IPS-15b (cell line): ENCODE data around the gene RIOK1.

Source experiments
- H3K27me3 ChIP-seq: one replicate; pipeline ENCODE4 v1.6.1; 2013; ENCODE audit warnings: low read length; ENCODE audit not compliant: control insufficient read depth, insufficient read depth
- H3K36me3 ChIP-seq: one replicate; pipeline ENCODE4 v1.6.1; 2013; ENCODE audit warnings: low read length; ENCODE audit not compliant: control insufficient read depth, insufficient read depth
- H3K4me1 ChIP-seq: one replicate; pipeline ENCODE4 v1.6.1; 2013; ENCODE audit warnings: mild to moderate bottlenecking, low read length; ENCODE audit not compliant: control insufficient read depth, insufficient read depth
- H3K4me3 ChIP-seq: one replicate; pipeline ENCODE4 v1.5.1; 2013; ENCODE audit warnings: low read depth, low read length
- H3K9ac ChIP-seq: one replicate; pipeline ENCODE4 v1.6.1; 2013; ENCODE audit warnings: low read depth, mild to moderate bottlenecking, low read length
- H3K9me3 ChIP-seq: one replicate; pipeline ENCODE4 v1.6.1; 2013; ENCODE audit warnings: mild to moderate bottlenecking, low read length; ENCODE audit not compliant: control insufficient read depth, insufficient read depth

The RIOK1 gene

DNA sequence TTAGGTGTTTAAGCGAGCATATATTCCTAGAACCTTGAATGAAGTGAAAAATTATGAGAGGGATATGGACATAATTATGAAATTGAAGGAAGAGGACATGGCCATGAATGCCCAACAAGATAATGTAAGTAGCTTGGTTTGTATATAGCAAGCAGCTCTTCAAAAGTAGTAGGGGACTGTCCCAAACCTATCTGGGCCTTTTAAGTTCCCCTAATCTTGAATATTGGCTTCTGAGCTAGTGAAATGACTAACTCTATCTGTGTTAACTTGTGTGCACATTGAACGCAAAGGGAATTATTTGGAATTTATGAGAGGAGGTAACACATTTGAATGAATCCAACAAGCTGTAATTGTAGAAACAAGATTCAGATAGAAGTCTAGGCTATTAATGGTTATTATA lies 21.7 kb downstream of the RIOK1 start:
- Histone ChIP-seq H3K9ac (no peak overlapping the region), H3K36me3 (peaks cover 23% of the 10 kb centered on the region)

DNA sequence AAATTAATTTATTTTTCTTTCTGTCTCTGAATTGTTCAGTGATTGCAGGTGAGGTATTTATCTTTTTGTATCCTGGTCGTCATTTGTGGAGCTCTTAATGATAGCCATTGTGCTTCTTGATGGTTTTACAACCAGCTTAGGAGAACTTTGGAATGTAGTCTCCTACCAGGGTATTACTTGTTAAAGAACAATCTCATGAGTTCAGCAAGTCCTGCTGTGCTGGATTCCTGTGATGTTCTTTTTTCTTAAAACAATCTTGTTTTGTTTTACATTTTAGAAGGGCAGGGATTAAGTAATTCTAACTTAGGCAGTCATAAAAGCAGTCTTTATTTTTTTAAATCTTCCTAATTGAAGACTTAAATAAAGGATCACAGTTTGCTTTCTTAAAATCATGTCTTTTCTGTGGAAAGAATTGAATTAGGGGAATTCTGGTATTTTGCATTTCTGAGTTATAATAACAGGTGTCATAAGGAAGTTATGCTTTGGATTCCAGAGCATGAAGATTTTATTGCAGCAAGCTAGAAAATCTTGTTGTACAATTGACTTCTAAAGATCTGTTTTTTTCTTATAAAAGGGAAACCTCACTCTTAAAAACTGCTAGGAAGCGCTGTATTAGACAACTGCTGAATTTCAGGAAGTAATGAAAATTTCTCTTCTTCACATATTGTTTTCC lies 23.7 kb downstream of the RIOK1 start:
- Histone ChIP-seq H3K9ac (no peak overlapping the region), H3K27me3 (no peaks in the 10 kb centered on the region), H3K4me3 (no peak overlapping the region), H3K4me1 (peaks cover 2% of the 10 kb centered on the region), H3K9me3 (no peaks in the 10 kb centered on the region), H3K36me3 (peaks cover 21% of the 10 kb centered on the region)

More for the DNA sequence above, 21.7 kb downstream of the RIOK1 start:
- Histone ChIP-seq H3K4me1 (peaks cover 2% of the 10 kb centered on the region), H3K4me3 (no peak overlapping the region), H3K27me3 (no peaks in the 10 kb centered on the region), H3K9me3 (no peaks in the 10 kb centered on the region)

DNA sequence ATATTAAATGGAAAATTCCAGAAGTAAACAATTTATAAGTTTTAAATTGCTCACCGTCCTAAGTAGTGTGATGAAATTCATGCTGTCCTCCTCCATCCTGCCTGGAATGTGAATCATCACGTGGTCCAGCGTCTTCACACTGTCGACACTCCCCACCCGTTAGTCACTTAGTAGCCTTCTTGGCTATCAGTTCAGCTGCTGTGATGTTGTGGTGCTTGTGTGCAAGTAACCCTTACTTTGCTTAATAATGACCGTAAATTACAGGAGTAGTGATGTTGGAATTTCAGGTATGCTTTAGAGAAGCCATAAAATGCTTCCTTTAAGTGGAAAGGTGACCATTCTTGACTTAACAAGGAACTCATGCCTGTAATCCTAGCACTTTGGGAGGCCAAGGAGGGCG lies 25.2 kb downstream of the RIOK1 start:
- H3K27me3 ChIP-seq = no peaks in the 10 kb centered on the region
- H3K4me1 ChIP-seq = peaks cover 2% of the 10 kb centered on the region
- H3K4me3 ChIP-seq = no peak overlapping the region
- H3K9ac ChIP-seq = no peak overlapping the region
- no peaks in the 10 kb centered on the region for H3K9me3 ChIP-seq
- H3K36me3 ChIP-seq = peaks cover 21% of the 10 kb centered on the region

DNA sequence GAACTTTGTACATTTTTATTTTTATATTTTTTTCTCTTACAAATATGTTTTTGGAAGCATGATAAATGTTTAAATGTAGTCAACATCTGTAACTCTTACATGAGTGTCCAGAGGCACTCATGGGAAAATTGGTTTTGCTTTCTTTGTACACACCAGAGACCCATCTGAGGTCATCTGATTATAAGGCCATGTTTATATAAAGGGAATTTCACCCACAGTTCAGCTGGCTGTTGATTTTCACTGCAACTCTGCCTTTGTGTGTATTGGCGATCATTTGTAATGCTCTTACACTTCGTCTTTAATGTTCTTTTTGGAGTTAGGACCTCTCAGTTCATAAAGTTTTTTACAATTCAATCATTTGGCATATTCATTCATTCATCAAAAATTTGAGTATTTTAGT lies 28.1 kb downstream of the RIOK1 start:
- H3K4me3 ChIP-seq = no peak overlapping the region
- no peaks in the 10 kb centered on the region for H3K27me3 ChIP-seq
- H3K9ac ChIP-seq = no peak overlapping the region
- peaks cover 9% of the 10 kb centered on the region for H3K4me1 ChIP-seq
- H3K36me3 ChIP-seq = peaks cover 17% of the 10 kb centered on the region
- no peaks in the 10 kb centered on the region for H3K9me3 ChIP-seq

DNA sequence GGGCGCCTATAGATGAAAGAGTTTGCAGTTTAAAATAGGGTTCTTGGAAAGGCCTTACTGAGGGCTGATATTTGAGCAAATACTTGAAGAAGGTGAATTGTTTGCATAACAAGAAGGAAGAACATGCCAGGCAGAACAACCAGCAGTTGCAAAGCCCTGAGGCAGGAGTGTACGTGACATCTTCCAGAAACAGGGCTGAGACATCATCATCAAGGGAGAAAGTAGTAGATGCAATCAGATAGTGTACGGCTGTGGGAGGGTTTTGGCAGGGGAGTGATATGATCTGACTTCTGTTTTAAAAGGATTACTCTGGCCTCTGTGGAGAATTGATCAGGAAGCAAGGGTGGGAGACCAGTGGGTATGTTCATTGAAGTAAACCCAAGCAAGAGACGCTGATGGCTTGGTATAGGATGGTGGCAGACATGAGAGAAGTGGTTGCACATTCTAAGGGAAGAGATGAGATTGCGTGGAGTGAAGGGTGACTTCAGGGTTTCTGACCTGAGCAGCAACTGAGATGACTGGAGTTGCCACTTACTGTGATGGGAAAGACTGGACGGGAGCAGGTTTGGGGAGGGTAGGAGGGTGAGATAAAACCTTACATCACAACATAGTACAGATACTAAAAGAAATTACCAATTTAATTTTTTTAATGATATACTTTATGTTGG lies 28.8 kb downstream of the RIOK1 start:
- Histone ChIP-seq H3K4me3 (no peak overlapping the region), H3K9me3 (no peaks in the 10 kb centered on the region), H3K4me1 (peaks cover 9% of the 10 kb centered on the region), H3K27me3 (no peaks in the 10 kb centered on the region), H3K36me3 (peaks cover 17% of the 10 kb centered on the region), H3K9ac (no peak overlapping the region)

DNA sequence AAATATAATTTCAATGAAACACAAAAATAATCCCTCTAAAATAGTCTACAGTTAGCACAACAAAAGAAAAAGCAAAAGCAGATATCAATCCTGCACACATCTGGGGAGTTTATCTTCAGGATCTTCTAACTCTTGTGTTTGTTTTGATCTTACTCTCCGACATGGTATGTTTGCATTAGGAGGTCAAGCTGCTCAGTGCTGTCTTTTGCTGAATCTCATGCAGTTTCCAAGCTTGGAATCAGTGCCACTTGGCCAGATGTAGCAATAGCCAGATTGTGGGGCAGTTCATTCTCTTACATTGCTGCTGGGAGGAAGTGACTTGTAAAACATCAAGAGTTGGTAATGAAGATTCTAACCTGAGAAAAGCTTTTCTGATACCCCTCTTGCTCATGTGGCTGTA lies 29.5 kb downstream of the RIOK1 start:
- H3K27me3 ChIP-seq = no peaks in the 10 kb centered on the region
- H3K9me3 ChIP-seq = no peaks in the 10 kb centered on the region
- no peak overlapping the region for H3K4me3 ChIP-seq
- peaks cover 14% of the 10 kb centered on the region for H3K36me3 ChIP-seq
- H3K4me1 ChIP-seq = peaks cover 7% of the 10 kb centered on the region
- no peak overlapping the region for H3K9ac ChIP-seq

DNA sequence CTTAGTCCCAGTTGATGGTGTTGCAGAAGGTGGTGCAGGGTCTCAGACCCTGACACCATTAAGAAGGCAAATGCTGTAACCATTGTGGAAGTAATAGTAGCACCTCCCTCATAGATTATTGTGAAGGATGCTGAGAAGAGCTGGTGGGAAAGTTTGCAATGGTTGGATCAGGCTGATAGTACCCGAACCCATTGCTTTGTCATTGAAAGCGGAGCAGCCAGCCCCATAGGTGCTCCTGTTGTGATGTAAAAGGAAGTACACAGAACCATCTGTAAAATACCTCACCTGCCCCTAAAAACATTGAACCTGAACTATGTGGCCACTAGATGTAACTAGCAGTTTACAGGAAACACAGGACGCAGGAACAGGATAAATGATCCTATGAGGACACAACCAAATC lies 31.5 kb downstream of the RIOK1 start:
- Histone ChIP-seq H3K9ac (no peak overlapping the region), H3K9me3 (no peaks in the 10 kb centered on the region), H3K27me3 (no peaks in the 10 kb centered on the region), H3K4me1 (peaks cover 7% of the 10 kb centered on the region), H3K36me3 (peaks cover 1% of the 10 kb centered on the region), H3K4me3 (no peak overlapping the region)

DNA sequence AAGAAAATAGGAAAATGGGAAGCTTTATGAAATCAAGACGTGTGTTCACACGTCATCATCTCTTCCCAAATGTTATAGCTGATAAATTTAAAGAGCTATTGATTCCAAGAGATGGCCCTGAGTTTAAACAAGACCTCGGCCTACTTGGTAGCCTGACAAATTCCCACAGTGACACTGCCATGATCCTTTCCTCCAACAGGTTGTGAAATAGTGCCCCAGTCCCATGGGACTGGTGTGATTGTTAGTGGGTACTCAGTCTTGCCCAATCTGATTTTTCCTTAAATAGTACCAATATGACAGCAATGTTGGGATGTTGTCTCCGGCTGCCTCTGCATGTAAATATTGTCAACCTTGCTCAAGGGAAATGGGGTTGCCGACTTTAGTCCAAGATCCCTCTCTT lies 34.5 kb downstream of the RIOK1 start:
- no peaks in the 10 kb centered on the region for H3K36me3 ChIP-seq
- no peak overlapping the region for H3K9ac ChIP-seq
- no peak overlapping the region for H3K4me3 ChIP-seq
- H3K27me3 ChIP-seq = no peaks in the 10 kb centered on the region
- H3K9me3 ChIP-seq = no peaks in the 10 kb centered on the region
- peaks cover 7% of the 10 kb centered on the region for H3K4me1 ChIP-seq

DNA sequence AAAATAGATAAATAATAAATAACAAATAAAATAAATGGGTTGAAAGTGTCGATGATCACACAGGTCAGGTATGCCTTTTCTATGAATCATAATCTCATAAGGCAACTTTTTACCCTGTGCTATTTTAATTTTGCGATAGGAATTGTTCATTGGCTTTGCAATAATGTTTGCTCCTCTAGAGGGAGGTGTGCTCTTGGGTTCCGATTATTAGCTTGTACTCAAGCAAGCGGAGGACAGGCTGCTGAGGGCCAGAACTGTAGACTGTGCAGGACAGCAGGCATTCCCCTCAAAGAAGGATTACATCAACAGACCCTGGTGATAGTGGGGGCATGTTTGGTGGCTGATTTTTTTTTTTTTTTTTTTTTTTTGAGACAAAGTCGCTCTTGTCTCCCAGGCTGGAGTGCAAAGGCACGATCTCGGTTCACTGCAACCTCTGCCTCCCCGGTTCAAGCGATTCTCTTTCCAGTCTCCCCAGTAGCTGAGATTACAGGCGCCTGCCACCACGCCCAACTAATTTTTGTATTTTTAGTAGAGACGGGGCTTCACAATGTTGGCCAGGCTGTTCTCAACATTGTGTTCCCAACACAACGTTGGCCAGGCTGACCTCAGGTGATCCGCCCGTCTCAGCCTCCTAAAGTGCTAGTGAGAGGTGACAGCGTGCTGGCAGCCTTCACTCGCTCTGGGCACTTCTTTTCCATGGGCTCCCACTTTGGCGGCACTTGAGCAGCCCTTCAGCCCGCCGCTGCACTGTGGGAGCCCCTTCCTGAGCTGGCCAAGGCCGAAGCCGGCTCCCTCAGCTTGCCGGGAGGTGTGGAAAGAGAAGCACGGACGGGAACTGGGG lies 35.6 kb downstream of the RIOK1 start:
- no peak overlapping the region for H3K4me3 ChIP-seq

DNA sequence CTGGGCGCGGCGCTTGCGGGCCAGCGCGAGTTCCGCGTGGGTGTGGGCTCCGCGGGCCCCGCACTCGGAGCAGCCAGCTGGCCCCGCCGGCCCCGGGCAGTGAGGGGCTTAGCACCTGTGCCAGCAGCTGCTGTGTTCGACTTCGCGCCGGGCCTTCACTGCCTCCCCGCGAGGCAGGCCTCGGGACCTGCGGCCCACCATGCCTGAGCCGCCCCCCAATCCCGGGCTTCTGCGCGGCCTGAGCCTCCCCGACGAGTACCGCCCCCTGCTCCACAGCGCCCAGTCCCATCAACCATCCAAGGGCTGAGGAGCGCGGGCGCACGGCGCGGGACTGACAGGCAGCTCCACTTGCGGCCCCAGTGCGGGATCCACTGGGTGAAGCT lies 36.2 kb downstream of the RIOK1 start:
- Histone ChIP-seq H3K4me3 (no peak overlapping the region), H3K36me3 (no peaks in the 10 kb centered on the region), H3K27me3 (no peaks in the 10 kb centered on the region)

More for the DNA sequence above, 35.6 kb downstream of the RIOK1 start:
- Histone ChIP-seq H3K9me3 (no peaks in the 10 kb centered on the region), H3K9ac (no peak overlapping the region), H3K4me1 (peaks cover 7% of the 10 kb centered on the region), H3K36me3 (no peaks in the 10 kb centered on the region), H3K27me3 (no peaks in the 10 kb centered on the region)

DNA sequence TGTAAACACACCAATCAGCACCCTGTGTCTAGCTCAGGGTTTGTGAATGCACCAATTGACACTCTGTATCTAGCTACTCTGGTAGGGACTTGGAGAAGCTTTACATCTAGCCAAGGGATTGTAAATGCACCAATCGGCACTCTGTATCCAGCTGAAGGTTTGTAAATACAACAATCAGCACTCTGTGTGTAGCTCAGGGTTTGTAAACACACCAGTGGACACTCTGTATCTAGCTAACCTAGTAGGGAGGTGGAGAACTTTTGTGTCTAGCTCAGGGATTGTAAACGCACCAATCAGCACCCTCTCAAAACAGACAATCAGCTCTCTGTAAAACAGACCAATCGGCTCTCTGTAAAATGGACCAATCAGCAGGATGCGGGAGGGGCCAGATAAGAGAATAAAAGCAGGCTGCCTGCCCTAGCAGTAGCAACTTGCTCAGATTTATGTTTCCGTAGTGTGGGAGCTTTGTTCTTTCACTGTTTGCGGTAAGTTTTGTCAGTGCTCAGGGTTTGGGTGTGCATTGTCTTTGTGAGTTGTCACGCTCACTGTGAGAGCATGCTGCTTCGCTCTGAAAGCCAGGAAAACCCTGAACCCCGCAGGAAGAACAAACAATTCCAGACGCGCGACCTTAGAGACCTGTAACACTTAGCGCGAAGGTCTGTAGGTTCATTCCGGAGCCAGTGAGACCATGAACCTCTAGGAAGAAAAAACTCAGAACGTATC lies 37.0 kb downstream of the RIOK1 start:
- Histone ChIP-seq H3K4me3 (no peak overlapping the region), H3K4me1 (no peaks in the 10 kb centered on the region), H3K36me3 (no peaks in the 10 kb centered on the region), H3K9me3 (no peaks in the 10 kb centered on the region), H3K27me3 (no peaks in the 10 kb centered on the region), H3K9ac (no peak overlapping the region)

More for the DNA sequence above, 36.2 kb downstream of the RIOK1 start:
- Histone ChIP-seq H3K4me1 (peaks cover 5% of the 10 kb centered on the region), H3K9me3 (no peaks in the 10 kb centered on the region), H3K9ac (no peak overlapping the region)
